Measurements from ENCODE around the gene VWA2. TPM values are rescaled to one million over a fixed set of nuclear protein-coding genes. Genes with fewer than 3 reads are reported as not detected.

The VWA2 gene
- not detected for total RNA-seq

GRCh38 chr10:114239117-114239993 is at the start of gene VWA2:
Gene VWA2 (plus strand): TSS chr10:114239254. CDS start chr10:114248714, 9,460 bp downstream.

Other genes with a start within 250 kb of the VWA2 start
- not detected for gene ADRB1, start 195.4 kb upstream of the VWA2 start, total RNA-seq
- 10 to 100 TPM; 20.0 to 21.2 TPM for gene CCDC186, start 65.1 kb upstream of the VWA2 start, total RNA-seq
- gene TDRD1, start 59.9 kb upstream of the VWA2 start, total RNA-seq = under 1 TPM; 0.35 to 0.55 TPM
- 1 to 10 TPM in 1 of 2 experiments, under 1 TPM in 1; 0.96 to 1.5 TPM for gene AFAP1L2, start 165.2 kb downstream of the VWA2 start, total RNA-seq

Measured in activated naive CD4-positive, alpha-beta T cell treated with anti-CD3 and anti-CD28 coated beads, Interleukin-2, amount 10 ng/mL, durations not matched to agents 5 hours and 36 hours (primary cell).